ENCODE measurements around the gene TRIM9.

TRIM9 gene

GRCh38 chr14:50935126-50936015 is 159.5 kb downstream of the TRIM9 start:
- no peak overlapping the region for H3K27ac ChIP-seq (ENCODE audit: low read length)
- no peak overlapping the region for H3K9ac ChIP-seq (ENCODE audit: low read length)
- H2AFZ ChIP-seq (ENCODE audit: low read length) = no peak overlapping the region
- no peak overlapping the region for H3K4me3 ChIP-seq (ENCODE audit: low read length)
- H3K36me3 ChIP-seq (replicated peaks; ENCODE audit: insufficient read depth, low read length) = no peaks in the 10 kb centered on the region
- H3K9me2 ChIP-seq (replicated peaks; ENCODE audit: insufficient read depth, low read length) = no peaks in the 10 kb centered on the region
- no peak for TF ChIP-seq EZH2phosphoT487 (IDR thresholded peaks at IDR 0.05; ENCODE audit: low read length)
- TF ChIP-seq, protein P1, sequence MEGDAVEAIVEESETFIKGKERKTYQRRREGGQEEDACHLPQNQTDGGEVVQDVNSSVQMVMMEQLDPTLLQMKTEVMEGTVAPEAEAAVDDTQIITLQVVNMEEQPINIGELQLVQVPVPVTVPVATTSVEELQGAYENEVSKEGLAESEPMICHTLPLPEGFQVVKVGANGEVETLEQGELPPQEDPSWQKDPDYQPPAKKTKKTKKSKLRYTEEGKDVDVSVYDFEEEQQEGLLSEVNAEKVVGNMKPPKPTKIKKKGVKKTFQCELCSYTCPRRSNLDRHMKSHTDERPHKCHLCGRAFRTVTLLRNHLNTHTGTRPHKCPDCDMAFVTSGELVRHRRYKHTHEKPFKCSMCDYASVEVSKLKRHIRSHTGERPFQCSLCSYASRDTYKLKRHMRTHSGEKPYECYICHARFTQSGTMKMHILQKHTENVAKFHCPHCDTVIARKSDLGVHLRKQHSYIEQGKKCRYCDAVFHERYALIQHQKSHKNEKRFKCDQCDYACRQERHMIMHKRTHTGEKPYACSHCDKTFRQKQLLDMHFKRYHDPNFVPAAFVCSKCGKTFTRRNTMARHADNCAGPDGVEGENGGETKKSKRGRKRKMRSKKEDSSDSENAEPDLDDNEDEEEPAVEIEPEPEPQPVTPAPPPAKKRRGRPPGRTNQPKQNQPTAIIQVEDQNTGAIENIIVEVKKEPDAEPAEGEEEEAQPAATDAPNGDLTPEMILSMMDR (IDR thresholded peaks at IDR 0.05; ENCODE audit: low read length) = no peak
- TF ChIP-seq EZH2 (optimal IDR thresholded peaks at IDR 0.05; ENCODE audit: low read depth, low read length) = no peak
- H3K27me3 ChIP-seq (replicated peaks; ENCODE audit: insufficient read depth, low read length) = no peaks in the 10 kb centered on the region
- no peaks in the 10 kb centered on the region for H3F3A ChIP-seq (ENCODE audit: insufficient read depth, low read length)
- H3K4me2 ChIP-seq (ENCODE audit: low read depth, low read length) = no peak overlapping the region
- no peaks in the 10 kb centered on the region for H4K20me1 ChIP-seq (ENCODE audit: insufficient read depth, low read length)
- H3K4me1 ChIP-seq (ENCODE audit: low read length) = no peaks in the 10 kb centered on the region
- no peaks in the 10 kb centered on the region for H3K9me3 ChIP-seq (replicated peaks; ENCODE audit: insufficient read depth, low read length)
- no peaks in the 10 kb centered on the region for H3K79me2 ChIP-seq (ENCODE audit: low read length)
- DNase-seq = no peak

- no peaks in the 10 kb centered on the region for H3K4me1 ChIP-seq (ENCODE audit: low read length)
- no peaks in the 10 kb centered on the region for H3K9me2 ChIP-seq (replicated peaks; ENCODE audit: insufficient read depth, low read length)
- H3K4me3 ChIP-seq (ENCODE audit: low read length) = no peak overlapping the region
- no peak overlapping the region for H3K27ac ChIP-seq (ENCODE audit: low read length)
- H4K20me1 ChIP-seq (ENCODE audit: insufficient read depth, low read length) = no peaks in the 10 kb centered on the region
- H3K27me3 ChIP-seq (replicated peaks; ENCODE audit: insufficient read depth, low read length) = no peaks in the 10 kb centered on the region
- no peak for DNase-seq
- H3K9me3 ChIP-seq (replicated peaks; ENCODE audit: insufficient read depth, low read length) = no peaks in the 10 kb centered on the region
- no peak overlapping the region for H3K9ac ChIP-seq (ENCODE audit: low read length)
- no peak overlapping the region for H3K4me2 ChIP-seq (ENCODE audit: low read depth, low read length)
- H3F3A ChIP-seq (ENCODE audit: insufficient read depth, low read length) = no peaks in the 10 kb centered on the region
- H2AFZ ChIP-seq (ENCODE audit: low read length) = no peak overlapping the region
- H3K36me3 ChIP-seq (replicated peaks; ENCODE audit: insufficient read depth, low read length) = no peaks in the 10 kb centered on the region
- no peaks in the 10 kb centered on the region for H3K79me2 ChIP-seq (ENCODE audit: low read length)
- TF ChIP-seq EZH2 (optimal IDR thresholded peaks at IDR 0.05; ENCODE audit: low read depth, low read length) (no peak), EZH2phosphoT487 (IDR thresholded peaks at IDR 0.05; ENCODE audit: low read length) (no peak)
- TF ChIP-seq, protein P1 (IDR thresholded peaks at IDR 0.05; ENCODE audit: low read length) = no peak
Measured at GRCh38 chr14:50932592-50933495, 162.1 kb downstream of the TRIM9 start.

GRCh38 chr14:50932156-50932555 is 162.7 kb downstream of the TRIM9 start:
- Histone ChIP-seq H3K9me3 (replicated peaks; ENCODE audit: insufficient read depth, low read length) (no peaks in the 10 kb centered on the region), H3K27me3 (replicated peaks; ENCODE audit: insufficient read depth, low read length) (no peaks in the 10 kb centered on the region), H3K9ac (ENCODE audit: low read length) (no peak overlapping the region), H3K4me2 (ENCODE audit: low read depth, low read length) (no peak overlapping the region), H3K9me2 (replicated peaks; ENCODE audit: insufficient read depth, low read length) (no peaks in the 10 kb centered on the region), H2AFZ (ENCODE audit: low read length) (no peak overlapping the region), H3F3A (ENCODE audit: insufficient read depth, low read length) (no peaks in the 10 kb centered on the region), H3K4me1 (ENCODE audit: low read length) (no peaks in the 10 kb centered on the region), H3K27ac (ENCODE audit: low read length) (no peak overlapping the region), H3K36me3 (replicated peaks; ENCODE audit: insufficient read depth, low read length) (no peaks in the 10 kb centered on the region), H4K20me1 (ENCODE audit: insufficient read depth, low read length) (no peaks in the 10 kb centered on the region), H3K79me2 (ENCODE audit: low read length) (no peaks in the 10 kb centered on the region), H3K4me3 (ENCODE audit: low read length) (no peak overlapping the region)
- TF ChIP-seq, protein P1 (IDR thresholded peaks at IDR 0.05; ENCODE audit: low read length) = no peak
- TF ChIP-seq EZH2phosphoT487 (IDR thresholded peaks at IDR 0.05; ENCODE audit: low read length) = no peak
- TF ChIP-seq EZH2 (optimal IDR thresholded peaks at IDR 0.05; ENCODE audit: low read depth, low read length) = no peak
- no peak for DNase-seq
